Measurements from ENCODE around the gene YY1AP1.

- no peak for TF ChIP-seq EZH2 (IDR thresholded peaks at IDR 0.05; ENCODE audit: borderline replicate concordance, low read depth, low read length, severe bottlenecking)
- TF ChIP-seq CTCF (IDR thresholded peaks at IDR 0.05; ENCODE audit: extremely low read depth in 1 of 2, insufficient read depth in 1 of 2, low read depth in 1 of 2, low read length in 2 of 2), result no peak
- TF ChIP-seq POLR2A (IDR thresholded peaks at IDR 0.05; ENCODE audit: low read depth, low read length), result no peak
- TF ChIP-seq POLR2AphosphoS5 (IDR thresholded peaks at IDR 0.05; ENCODE audit: insufficient read depth, low read depth, low read length), result no peak
- TF ChIP-seq FOS (IDR thresholded peaks at IDR 0.05; ENCODE audit: borderline replicate concordance, insufficient read depth, low read length), result no peak
- no peak for TF ChIP-seq MYC (IDR thresholded peaks at IDR 0.05; ENCODE audit: low read depth, low read length)
- TF ChIP-seq MAX (IDR thresholded peaks at IDR 0.05; ENCODE audit: insufficient read depth, insufficient read length), result no peak
- no peak for TF ChIP-seq GATA2 (IDR thresholded peaks at IDR 0.05; ENCODE audit: insufficient read depth, insufficient read length, low read depth, low read length)
- no peak for TF ChIP-seq JUN (IDR thresholded peaks at IDR 0.05; ENCODE audit: borderline replicate concordance, insufficient read depth, insufficient read length, low read depth)
Measured at GRCh38 chr1:155706139-155706538, 17.6 kb upstream of the YY1AP1 start.

Data from endothelial cell of umbilical vein (primary cell).